Spleen (tissue), 11 donors: Measurements from ENCODE around the gene ASCC3. TPM values are rescaled to one million over a fixed set of nuclear protein-coding genes. Genes with fewer than 3 reads are reported as not detected.

Experiments
- DNase-seq: peaks from one replicate; pipeline ENCODE4 v3.0.0-alpha.2; 2020
- H3K27ac ChIP-seq, 8 donors: fragments of 200-600 bp; sonication (generic) in 7 of 8; 1 replicate in 4 of 8; 2 replicates in 4 of 8; pipeline versions ENCODE4 v1.5.0 to v1.8.0; 2016 to 2021; ENCODE audit warnings: inconsistent platforms in 4 of 8, mild to moderate bottlenecking in 4 of 8, moderate library complexity in 1 of 8
- H3K27me3 ChIP-seq, 7 donors: fragments of 200-600 bp; sonication (generic) in 6 of 7; replicated peaks in 1 of 7; 1 replicate in 4 of 7; 2 replicates in 3 of 7; pipeline versions ENCODE4 v1.5.0 to v1.8.0; 2016 to 2021; ENCODE audit warnings: inconsistent platforms in 3 of 7, mild to moderate bottlenecking in 1 of 7
- H3K36me3 ChIP-seq, 6 donors: fragments of 200-600 bp; sonication (generic) in 5 of 6; 1 replicate in 4 of 6; 2 replicates in 2 of 6; pipeline versions ENCODE4 v1.5.0 to v1.8.0; 2016 to 2021; ENCODE audit warnings: inconsistent platforms in 2 of 6
- H3K4me1 ChIP-seq, 6 donors: fragments of 200-600 bp; sonication (generic) in 5 of 6; 1 replicate in 3 of 6; 2 replicates in 3 of 6; pipeline versions ENCODE4 v1.5.0 to v1.8.0; 2016 to 2021; ENCODE audit warnings: inconsistent platforms in 3 of 6
- H3K4me3 ChIP-seq, 8 donors: fragments of 200-600 bp; sonication (generic) in 7 of 8; 1 replicate in 4 of 8; 2 replicates in 4 of 8; pipeline versions ENCODE4 v1.5.0 to v1.8.0; 2016 to 2021; ENCODE audit warnings: inconsistent platforms in 4 of 8, mild to moderate bottlenecking in 4 of 8, moderate library complexity in 2 of 8
- H3K9me3 ChIP-seq, 8 donors: fragments of 200-600 bp; sonication (generic) in 7 of 8; 1 replicate in 4 of 8; 2 replicates in 4 of 8; pipeline versions ENCODE4 v1.5.0 to v1.8.0; 2016 to 2021; ENCODE audit warnings: inconsistent platforms in 4 of 8
- CTCF ChIP-seq, 11 experiments: fragments of 200-600 bp in 7 of 11; fragments of 450-650 bp in 4 of 11; sonication (generic) in 4 of 11; IDR thresholded peaks in 8 of 11; conservative IDR thresholded peaks in 3 of 11; 1 replicate in 7 of 11; 2 replicates in 4 of 11; pipeline versions ENCODE4 v1.4.0 to v1.8.0; 2016 to 2021; ENCODE audit warnings: antibody characterized with exemption in 11 of 11, inconsistent platforms in 4 of 11, mild to moderate bottlenecking in 1 of 11
- POLR2A ChIP-seq, 3 donors: fragments of 450-650 bp; IDR thresholded peaks; one replicate each; pipeline ENCODE4 v1.5.1; 2017; ENCODE audit warnings: antibody characterized with exemption in 3 of 3, mild to moderate bottlenecking in 1 of 3
- POLR2AphosphoS5 ChIP-seq, 3 donors: sonication (generic); formaldehyde crosslinking; IDR thresholded peaks; one replicate each; pipeline ENCODE4 v1.5.1; 2017; ENCODE audit warnings: antibody characterized with exemption in 3 of 3
- WGBS, 5 donors: extraction: QIAGEN DNeasy Blood & Tissue Kit in 3 of 5; methylation state at CpG; one replicate each; pipeline versions ENCODE4 v1.1.5 to v1.1.7; 2013 to 2018; 5-methylcytosine and 5-hydroxymethylcytosine counted together
- intact Hi-C: fragments of 100-400 bp; cut with DNase I; formaldehyde crosslinking; loops from one replicate; pipeline ENCODE4 v1.15.0; 2023; ENCODE audit warnings: low total_unique reads
- polyA plus RNA-seq, 3 donors: library from polyadenylated mRNA; stranded (reverse); fragments of 200-250 nt; gene quantifications; one replicate each; pipeline ENCODE4 v1.2.1, GENCODE V29; 2013
- total RNA-seq, 7 donors: library from RNA; depleted of rRNA in 3 of 7; stranded (reverse); fragments of >200 nt in 3 of 7; fragmentation: NEBNext Ultra II Directional in 4 of 7; extraction: Animal tissue kit (Norgen Biotek cat#: 25700) in 4 of 7; gene quantifications; one replicate each; pipeline versions ENCODE4 v1.1.0 to v1.2.1, GENCODE V29; 2016 to 2021
- donor health status: healthy with polysubstance abuse.
- donor health status: DM: no; HTN: no; CAD: no; lungs with moderate emphysema.
- donor health status: DM: no; HTN: no; CAD: no.
- donor health status: Bipolar disorder and iron deficiency.
- donor health status: healthy.
- donor health status: DM: no; HTN: no; CAD: no.
- donor health status: DM: yes; HTN: yes; CAD: no.

The ASCC3 gene
- total and polyA plus RNA-seq, 10 donors: 7.9 to 52.4 (median 40.8) TPM

GRCh38 chr6:100726666-100727065 lies 154.5 kb downstream of the ASCC3 start:
- no peak for TF ChIP-seq CTCF (IDR thresholded peaks at IDR 0.05 in 8 of 11, conservative IDR thresholded peaks at IDR 0.05 in 3 of 11)
- no peak for TF ChIP-seq POLR2AphosphoS5 (IDR thresholded peaks at IDR 0.05)
- no peak for TF ChIP-seq POLR2A (IDR thresholded peaks at IDR 0.05)
- Histone ChIP-seq H3K27me3 (no peaks in the 10 kb centered on the region), H3K27ac (no peak overlapping the region), H3K4me3 (no peak overlapping the region), H3K9me3 (peaks cover 0 to 7% (median 2%) of the 10 kb centered on the region in 8 donors), H3K4me1 (no peaks in the 10 kb centered on the region), H3K36me3 (peaks cover 0 to 31% (median 7%) of the 10 kb centered on the region in 6 donors)
- WGBS, 5 donors: 71 to 87% (median 81%) methylated on average over 1 of the region's 1 CpG
- DNase-seq: no peak
- intact Hi-C loops: no loop called here

- Histone ChIP-seq H3K27me3 (no peaks in the 10 kb centered on the region), H3K4me3 (no peak overlapping the region), H3K9me3 (peaks cover 0 to 7% (median 2%) of the 10 kb centered on the region in 8 donors), H3K4me1 (peaks cover 0 to 5% (median 0%) of the 10 kb centered on the region in 6 donors), H3K36me3 (peaks cover 0 to 31% (median 7%) of the 10 kb centered on the region in 6 donors), H3K27ac (no peak overlapping the region)
- intact Hi-C loops: no loop called here
- TF ChIP-seq CTCF (IDR thresholded peaks at IDR 0.05 in 8 of 11, conservative IDR thresholded peaks at IDR 0.05 in 3 of 11) (no peak), POLR2AphosphoS5 (IDR thresholded peaks at IDR 0.05) (no peak), POLR2A (IDR thresholded peaks at IDR 0.05) (no peak)
- no peak for DNase-seq
- WGBS, 5 donors: 81 to 88% (median 86%) methylated on average over 5 of the region's 5 CpGs
Observed at GRCh38 chr6:100724696-100725095, 156.4 kb downstream of the ASCC3 start.

DNA sequence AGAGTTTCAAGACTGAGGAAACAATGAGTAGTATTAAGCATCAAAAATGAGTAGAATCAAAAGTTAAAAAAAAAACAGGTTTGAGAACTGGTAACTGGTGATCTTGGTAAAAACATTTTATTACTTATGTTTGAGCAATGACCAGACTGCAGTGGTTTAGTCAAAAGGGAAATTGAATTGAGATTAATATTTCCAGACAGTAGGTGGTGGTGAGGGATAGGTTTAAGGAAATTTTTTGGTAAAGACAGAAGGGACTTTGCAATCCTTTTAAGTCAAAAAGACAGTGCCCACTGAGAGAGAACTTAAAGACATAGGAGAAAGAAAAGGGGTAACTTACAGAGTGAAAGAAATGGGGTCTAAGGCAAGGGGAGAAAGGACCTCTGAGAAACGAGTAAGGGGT lies 156.9 kb downstream of the ASCC3 start:
- H3K4me3 ChIP-seq: no peak overlapping the region
- intact Hi-C loops: no loop called here
- peaks cover 0 to 7% (median 2%) of the 10 kb centered on the region in 8 donors for H3K9me3 ChIP-seq
- no peak overlapping the region for H3K27ac ChIP-seq
- H3K36me3 ChIP-seq: peaks cover 0 to 31% (median 7%) of the 10 kb centered on the region in 6 donors
- TF ChIP-seq POLR2A (IDR thresholded peaks at IDR 0.05) (no peak), CTCF (IDR thresholded peaks at IDR 0.05 in 8 of 11, conservative IDR thresholded peaks at IDR 0.05 in 3 of 11) (no peak), POLR2AphosphoS5 (IDR thresholded peaks at IDR 0.05) (no peak)
- H3K4me1 ChIP-seq: peaks cover 0 to 5% (median 0%) of the 10 kb centered on the region in 6 donors
- no peaks in the 10 kb centered on the region for H3K27me3 ChIP-seq
- WGBS, 5 donors: 72 to 86% (median 78%) methylated on average over 1 of the region's 1 CpG
- DNase-seq: no peak

GRCh38 chr6:100721256-100721655 lies 159.9 kb downstream of the ASCC3 start:
- intact Hi-C loops: no loop called here
- Histone ChIP-seq H3K4me1 (peaks cover 0 to 5% (median 0%) of the 10 kb centered on the region in 6 donors), H3K4me3 (no peak overlapping the region), H3K27me3 (no peaks in the 10 kb centered on the region), H3K9me3 (peaks cover 0 to 7% (median 2%) of the 10 kb centered on the region in 8 donors), H3K36me3 (peaks cover 0 to 45% (median 9%) of the 10 kb centered on the region in 6 donors), H3K27ac (no peak overlapping the region)
- no peak for TF ChIP-seq POLR2AphosphoS5 (IDR thresholded peaks at IDR 0.05)
- TF ChIP-seq POLR2A (IDR thresholded peaks at IDR 0.05): no peak
- TF ChIP-seq CTCF (IDR thresholded peaks at IDR 0.05 in 8 of 11, conservative IDR thresholded peaks at IDR 0.05 in 3 of 11): no peak
- DNase-seq: no peak
